Retinal pigment epithelial cell (primary cell): ENCODE measurements around the gene ATXN1L.
"Not testable (repeated sequence)": the region's sequence is repeated elsewhere in the genome, so short reads cannot be mapped to it uniquely, and the experiment has no call there.

Source experiments
- DNase-seq: peaks from one replicate; pipeline ENCODE4 v3.0.0-alpha.2; 2010; ENCODE audit warnings: low read depth
- H3K4me3 ChIP-seq: 2 replicates; pipeline ENCODE4 v1.5.1; 2011; ENCODE audit warnings: mild to moderate bottlenecking, low read length, control low read depth, moderate library complexity
- TF ChIP-seq, protein P1 (sequence below): conservative IDR thresholded peaks from 2 replicates; pipeline ENCODE4 v1.5.1; 2011; ENCODE audit warnings: low read depth, low read length, control low read depth, inconsistent platforms

Gene ATXN1L

DNA sequence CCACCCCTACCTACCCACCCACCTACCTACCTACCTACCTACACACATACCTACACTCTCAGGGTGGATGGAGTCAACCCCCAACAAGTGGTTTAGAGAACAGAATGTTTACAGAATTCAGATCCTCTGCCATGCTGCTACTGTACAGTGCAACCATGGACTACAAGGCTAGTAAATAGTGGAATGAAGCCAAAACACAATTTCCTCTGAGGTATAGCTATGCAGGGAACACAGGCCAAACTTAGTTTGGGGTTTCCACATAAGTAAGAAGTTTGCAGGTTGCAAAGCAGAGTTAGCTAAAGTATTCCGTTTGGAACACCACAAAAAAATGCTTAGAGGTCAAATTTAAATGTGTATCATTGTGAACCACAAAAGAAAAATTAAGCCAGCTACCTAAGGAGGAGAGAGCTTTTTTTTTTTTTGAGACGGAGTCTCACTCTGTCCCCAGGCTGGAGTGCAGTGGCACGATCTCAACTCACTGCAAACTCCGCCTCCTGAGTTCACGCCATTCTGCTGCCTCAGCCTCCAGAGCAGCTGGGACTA is 34.4 kb upstream of the ATXN1L start:
- DNase-seq, result no peak
- TF ChIP-seq, protein P1, sequence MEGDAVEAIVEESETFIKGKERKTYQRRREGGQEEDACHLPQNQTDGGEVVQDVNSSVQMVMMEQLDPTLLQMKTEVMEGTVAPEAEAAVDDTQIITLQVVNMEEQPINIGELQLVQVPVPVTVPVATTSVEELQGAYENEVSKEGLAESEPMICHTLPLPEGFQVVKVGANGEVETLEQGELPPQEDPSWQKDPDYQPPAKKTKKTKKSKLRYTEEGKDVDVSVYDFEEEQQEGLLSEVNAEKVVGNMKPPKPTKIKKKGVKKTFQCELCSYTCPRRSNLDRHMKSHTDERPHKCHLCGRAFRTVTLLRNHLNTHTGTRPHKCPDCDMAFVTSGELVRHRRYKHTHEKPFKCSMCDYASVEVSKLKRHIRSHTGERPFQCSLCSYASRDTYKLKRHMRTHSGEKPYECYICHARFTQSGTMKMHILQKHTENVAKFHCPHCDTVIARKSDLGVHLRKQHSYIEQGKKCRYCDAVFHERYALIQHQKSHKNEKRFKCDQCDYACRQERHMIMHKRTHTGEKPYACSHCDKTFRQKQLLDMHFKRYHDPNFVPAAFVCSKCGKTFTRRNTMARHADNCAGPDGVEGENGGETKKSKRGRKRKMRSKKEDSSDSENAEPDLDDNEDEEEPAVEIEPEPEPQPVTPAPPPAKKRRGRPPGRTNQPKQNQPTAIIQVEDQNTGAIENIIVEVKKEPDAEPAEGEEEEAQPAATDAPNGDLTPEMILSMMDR, result no peak
- H3K4me3 ChIP-seq, result no peak overlapping the region

DNA sequence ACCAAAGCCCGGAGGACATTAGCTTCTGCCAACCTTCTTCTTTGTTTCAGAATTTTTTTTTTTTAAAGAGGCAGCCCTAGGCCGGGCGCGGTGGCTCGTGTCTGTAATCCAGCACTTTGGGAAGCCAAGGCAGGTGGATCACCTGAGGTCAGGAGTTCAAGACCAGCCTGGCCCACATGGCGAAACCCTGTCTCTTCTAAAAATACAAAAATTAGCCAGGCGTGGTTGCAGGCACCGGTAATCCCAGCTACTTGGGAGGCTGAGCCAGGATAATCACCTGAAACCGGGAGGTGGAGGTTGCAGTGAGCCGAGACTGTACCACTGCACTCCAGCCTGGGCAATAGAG is 28.6 kb upstream of the ATXN1L start:
- not testable (repeated sequence) for H3K4me3 ChIP-seq, DNase-seq

DNA sequence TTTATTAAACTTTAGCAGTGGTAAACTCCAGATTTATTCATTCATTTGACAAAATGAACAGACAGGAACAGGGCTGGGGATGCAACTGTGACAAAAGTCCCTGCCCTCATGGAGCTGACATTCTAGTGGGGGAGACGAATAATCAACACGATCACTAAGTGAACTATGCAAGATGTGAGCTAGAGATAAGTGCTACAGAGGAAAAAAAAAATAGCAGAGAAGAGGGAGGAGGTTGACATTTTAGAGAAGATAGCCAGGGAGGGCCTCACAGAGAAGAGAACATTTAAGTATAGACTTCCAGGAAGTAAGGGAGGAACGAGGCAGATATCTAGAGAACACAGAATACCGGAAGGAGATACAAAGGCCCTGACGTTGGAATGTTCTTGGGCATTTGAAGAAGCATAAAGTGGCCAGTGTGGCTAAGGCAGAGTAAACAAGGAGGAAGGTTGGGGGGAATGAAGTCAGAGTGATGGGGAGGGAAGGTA is 19.2 kb upstream of the ATXN1L start:
- no peak for DNase-seq
- no peak overlapping the region for H3K4me3 ChIP-seq
- TF ChIP-seq, protein P1, result no peak

DNA sequence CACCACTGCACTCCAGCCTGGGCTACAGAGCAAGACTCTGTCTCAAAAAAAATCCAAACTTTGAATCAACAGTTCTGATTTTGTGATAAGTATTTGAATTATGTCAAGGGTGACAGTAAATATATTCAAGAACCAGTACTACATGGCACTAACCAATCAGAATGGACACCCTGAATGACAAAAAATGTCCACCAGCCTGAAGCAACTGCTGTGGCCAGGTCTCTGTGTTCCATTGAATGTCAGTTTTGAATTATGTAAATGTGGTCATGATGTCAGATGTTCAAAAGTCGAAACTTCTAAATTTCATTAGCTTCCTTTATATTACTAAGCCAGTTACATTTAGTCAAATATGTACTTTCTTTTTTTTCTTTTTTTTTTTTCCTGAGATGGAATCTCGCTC is 15.4 kb upstream of the ATXN1L start:
- DNase-seq, result no peak
- H3K4me3 ChIP-seq, result no peak overlapping the region
- TF ChIP-seq, protein P1, result no peak

DNA sequence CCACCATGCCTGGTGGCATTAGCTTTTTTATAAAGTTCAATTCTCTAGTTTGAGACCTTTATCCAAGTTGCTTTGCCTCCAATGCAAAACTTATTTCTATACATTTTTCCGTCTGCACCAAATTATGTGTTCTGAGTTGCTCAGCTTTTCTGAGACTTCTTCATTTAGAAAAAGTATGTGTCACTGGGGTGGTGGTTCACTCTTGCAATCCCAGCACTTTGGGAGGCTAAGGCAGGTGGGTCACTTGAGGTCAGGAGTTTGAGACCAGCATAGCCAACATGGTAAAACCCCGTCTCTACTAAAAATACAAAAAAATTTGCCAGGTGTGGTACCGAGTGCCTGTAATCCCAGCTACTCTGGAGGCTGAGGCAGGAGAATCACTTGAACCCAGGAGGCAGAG is 14.1 kb upstream of the ATXN1L start:
- DNase-seq, H3K4me3 ChIP-seq: not testable (repeated sequence)

DNA sequence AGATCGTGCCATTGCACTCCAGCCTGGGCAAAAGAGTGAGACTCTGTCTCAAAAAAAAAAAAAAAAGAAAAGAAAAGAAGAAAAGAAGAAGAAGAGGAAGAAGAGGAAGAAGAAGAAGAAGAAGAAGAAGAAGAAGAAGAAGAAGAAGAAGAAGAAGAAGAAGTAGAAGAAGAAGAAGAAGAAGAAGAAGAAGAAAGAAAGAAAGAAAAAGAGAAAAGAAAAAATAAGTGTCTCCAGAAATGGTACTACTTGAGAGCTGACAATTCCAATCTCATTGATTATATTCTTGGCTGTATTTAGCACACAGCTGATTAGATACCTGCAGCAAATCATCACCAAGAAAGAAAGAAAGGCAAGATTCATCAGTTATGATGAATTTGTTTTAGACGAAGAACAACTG is 13.7 kb upstream of the ATXN1L start:
- not testable (repeated sequence) for H3K4me3 ChIP-seq, DNase-seq

DNA sequence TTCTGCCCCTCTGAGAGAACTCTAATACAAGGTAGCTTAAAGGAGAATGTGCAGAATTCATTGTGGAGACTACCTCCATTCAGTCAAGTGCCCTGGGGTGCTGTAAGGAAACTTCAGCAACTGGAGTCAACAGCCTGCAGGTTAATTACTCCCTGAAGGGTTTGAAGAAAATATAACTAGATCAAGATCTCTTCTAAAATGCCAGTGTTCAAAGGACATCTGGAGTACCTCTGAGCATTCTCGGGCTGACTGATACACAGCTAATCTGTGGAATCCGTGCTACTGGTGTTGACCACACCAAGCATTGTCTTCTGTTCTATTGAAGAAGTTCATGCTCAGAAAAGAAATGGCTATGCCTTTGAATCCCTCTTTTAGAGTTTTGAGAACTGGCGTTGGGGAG is 11.5 kb upstream of the ATXN1L start:
- DNase-seq, result no peak
- TF ChIP-seq, protein P1, result no peak

DNA sequence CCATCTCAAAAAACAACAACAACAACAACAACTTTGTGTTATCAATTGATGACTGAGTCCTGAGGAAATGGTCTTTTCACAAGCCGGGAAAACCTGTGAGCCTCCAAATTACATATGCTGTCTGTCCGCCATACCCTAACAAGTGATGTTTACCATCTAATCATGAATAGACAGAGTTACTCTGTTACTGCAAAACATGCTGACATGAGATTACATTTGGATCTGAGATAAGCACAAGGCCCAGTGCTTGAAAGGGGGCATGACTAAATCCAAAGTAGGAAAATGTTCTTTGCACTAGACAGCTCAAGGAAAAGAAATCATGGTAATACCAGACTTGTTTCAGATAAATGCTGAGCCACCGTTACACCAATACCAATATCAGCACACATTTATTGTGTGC is 8.6 kb upstream of the ATXN1L start:
- DNase-seq, result no peak
- TF ChIP-seq, protein P1, result no peak
- no peak overlapping the region for H3K4me3 ChIP-seq

More for the DNA sequence above, 11.5 kb upstream of the ATXN1L start:
- no peak overlapping the region for H3K4me3 ChIP-seq

DNA sequence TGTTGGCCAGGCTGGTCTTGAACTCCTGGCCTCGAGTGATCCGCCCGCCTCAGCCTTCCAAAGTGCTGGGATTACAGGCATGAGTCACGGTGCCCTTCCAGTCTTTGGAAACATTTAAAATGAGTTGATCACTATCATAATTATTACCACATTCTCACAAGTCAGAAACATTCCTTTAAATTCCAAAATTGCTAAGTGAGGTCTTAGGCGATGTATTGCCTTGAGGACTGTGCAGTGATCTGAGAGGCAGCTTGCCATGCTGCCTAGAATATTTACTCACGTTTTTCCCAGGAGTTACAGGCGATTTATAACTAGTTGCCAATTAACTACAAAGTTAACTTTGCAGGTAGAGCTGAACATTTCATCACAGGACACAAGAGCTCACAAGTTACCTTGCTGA is 5.7 kb upstream of the ATXN1L start:
- TF ChIP-seq, protein P1, result no peak
- DNase-seq, result no peak
- H3K4me3 ChIP-seq, result no peak overlapping the region
